GM21360 (cell line): ENCODE results near the gene MAMSTR.
"Not testable (repeated sequence)": the region's sequence is repeated elsewhere in the genome, so short reads cannot be mapped to it uniquely, and the experiment has no call there.

Experiments
- ATAC-seq: cut with Tn5 transposase; IDR thresholded peaks from one replicate; pipeline ENCODE4 v1.9.1; 2021; ENCODE audit warnings: mild to moderate bottlenecking, moderate library complexity; ENCODE audit not compliant: unreplicated experiment

Gene MAMSTR

GRCh38 chr19:48693629-48694028 lies 25.9 kb downstream of the MAMSTR start:
- ATAC-seq = not testable (repeated sequence)

GRCh38 chr19:48689449-48689848 lies 30.1 kb downstream of the MAMSTR start:
- no peak for ATAC-seq

DNA sequence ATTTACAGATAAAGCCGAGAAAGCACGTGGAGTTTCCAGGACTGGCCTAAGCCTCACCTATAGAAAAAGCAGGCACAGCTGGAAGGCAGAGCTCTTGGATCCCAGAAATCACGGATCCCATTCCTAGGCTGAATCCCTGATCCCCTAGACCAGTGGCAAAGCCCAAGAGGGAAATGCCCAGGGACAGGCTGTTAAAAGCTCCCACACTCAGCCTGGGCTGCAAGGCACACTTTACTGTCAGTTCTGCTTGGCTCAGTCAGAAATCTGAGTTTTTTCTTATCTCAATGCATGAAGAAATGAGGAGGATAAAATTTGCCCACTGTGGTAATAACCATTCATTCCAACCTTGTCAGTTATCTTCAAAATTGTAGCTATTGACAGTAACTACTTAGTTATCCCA lies 31.7 kb downstream of the MAMSTR start:
- ATAC-seq = no peak

DNA sequence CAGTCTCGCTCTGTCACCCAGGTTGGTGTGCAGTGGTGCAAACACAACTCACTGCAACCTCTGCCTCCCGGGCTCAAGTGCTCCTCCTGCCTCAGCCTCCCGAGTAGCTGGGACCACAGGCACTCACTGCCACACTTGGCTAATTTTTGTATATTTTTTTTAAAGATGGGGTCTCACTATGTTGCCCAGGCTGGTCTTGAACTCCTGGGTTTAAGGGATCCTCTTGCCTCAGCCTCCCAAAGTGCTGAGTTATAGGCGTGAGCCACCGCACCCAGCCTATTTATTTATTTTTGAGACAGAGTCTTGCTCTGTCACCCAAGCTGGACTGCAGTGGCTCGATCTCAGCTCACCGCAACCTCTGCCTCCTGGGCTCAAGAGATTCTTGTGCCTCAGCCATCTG lies 32.9 kb downstream of the MAMSTR start:
- ATAC-seq = not testable (repeated sequence)

GRCh38 chr19:48686088-48686487 lies 33.4 kb downstream of the MAMSTR start:
- ATAC-seq = no peak

DNA sequence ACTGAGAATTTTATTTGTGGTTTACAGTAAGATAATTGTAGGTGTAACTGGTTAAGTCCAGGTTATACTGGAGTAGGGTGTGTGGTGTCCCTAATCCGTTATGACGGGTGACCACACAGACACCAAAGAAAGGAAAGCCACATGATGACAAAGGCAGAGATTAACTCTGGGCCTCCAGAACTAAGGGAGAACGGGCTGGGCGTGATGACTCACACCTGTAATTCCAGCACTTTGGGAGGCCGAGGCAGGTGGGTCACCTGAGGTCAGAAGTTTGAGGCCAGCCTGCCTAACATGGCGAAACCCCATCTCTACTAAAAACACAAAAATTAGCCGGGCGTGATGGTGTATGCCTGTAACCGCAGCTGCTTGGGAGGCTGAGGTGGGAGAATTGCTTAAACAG lies 33.9 kb downstream of the MAMSTR start:
- no peak for ATAC-seq

- ATAC-seq = no peak
Measured at GRCh38 chr19:48683349-48683748, 36.2 kb downstream of the MAMSTR start.

DNA sequence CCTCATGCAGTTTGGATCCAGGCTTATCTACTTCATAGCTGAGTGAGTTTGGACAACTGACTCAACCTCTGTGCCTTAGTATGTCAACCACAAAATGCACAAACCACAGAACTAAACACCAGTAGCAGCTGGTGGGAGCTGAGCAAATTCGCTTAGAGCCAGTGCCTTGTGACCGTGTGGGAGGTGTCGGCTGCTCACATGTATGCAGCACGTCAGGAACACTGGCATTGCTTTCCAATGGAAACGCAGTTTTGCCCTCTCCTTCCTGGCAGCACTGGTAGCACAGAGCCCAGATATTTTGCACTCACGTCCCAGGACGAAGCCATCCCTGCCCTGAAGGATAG lies 38.4 kb downstream of the MAMSTR start:
- ATAC-seq = no peak

GRCh38 chr19:48680436-48681126 lies 38.9 kb downstream of the MAMSTR start:
- ATAC-seq = no peak

GRCh38 chr19:48680006-48680405 lies 39.5 kb downstream of the MAMSTR start:
- ATAC-seq = not testable (repeated sequence)

DNA sequence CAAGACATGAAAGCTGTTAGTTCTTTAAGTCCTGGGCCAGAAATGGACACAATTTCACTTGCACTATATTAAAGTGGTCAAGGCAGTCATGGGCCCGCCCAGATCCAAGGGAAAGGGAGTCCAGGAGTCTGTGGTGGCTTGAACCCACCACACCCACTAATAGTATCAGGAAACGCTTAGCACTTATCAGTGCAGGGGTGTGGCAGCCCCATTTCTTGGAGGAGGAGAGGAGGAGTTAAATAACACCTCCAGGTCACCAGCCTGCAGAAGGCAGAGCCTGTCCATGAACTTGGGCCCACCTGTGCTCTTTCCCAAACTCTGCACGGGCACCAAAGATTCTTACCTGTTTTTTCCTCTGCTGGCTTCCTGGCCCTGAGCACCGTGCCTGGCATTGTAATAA lies 41.3 kb downstream of the MAMSTR start:
- ATAC-seq = no peak

GRCh38 chr19:48676887-48677286 lies 42.6 kb downstream of the MAMSTR start:
- no peak for ATAC-seq

DNA sequence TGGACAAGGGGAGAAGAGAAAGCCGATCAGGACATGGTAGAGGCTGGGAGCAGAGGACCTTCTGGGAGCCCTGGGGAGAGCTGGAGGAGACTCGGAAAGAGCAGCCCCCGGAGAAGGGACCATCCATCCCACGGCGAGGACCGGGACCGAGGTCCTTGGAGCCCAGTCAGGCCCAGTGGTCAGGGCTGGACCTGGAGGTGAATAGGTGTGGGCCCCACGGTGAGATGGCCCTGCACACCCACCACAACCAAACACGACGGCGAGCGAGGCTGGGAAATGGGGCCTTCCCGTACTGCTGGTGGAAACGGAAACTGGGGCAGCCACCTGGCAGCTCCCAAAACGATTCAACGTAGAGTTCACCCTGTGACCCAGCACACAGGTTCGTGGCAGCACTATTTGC lies 43.0 kb downstream of the MAMSTR start:
- no peak for ATAC-seq

DNA sequence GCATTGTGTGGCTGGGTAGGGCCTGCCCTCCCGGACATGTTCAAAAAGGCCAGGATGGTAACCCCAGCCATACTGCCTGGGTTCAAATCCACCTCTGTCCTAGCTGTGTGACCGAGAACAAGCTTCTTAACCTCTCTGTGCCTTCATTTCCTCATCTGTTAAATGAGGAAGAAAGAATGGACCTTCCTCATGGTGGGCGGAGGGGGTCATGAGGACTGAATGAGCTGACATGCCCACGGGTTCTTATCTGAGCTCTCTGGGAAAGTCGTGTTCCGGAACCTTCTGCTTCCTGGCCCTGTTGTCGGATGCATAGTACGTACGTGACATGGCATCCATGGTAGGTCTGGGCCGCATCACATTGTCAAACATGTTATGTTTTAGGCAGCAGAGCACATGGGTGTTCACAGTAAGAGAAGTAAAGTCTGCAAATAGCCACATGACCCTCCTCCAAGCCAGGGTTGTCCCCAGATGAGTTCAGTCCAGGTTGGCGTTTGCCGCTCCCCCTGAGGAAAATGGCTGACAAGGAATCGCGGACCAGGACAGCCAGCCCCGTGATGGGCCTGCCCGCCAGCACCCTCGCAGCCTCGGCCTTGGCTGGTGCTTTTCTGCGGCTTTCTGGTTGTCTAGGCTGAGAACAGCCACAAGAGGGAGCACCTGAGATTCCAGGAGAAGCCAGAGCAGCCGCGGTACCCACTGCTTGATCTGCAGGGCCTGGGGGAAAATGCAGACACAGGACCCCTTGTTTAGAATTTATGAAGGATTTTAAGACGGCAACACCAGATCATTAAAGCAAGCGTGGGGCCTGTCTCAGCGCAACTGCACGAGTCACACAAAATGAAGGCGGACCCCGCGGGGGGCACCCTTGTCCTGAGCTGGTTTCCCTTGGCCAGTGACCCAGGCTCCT lies 44.4 kb downstream of the MAMSTR start:
- no peak for ATAC-seq

GRCh38 chr19:48674216-48674809 lies 45.2 kb downstream of the MAMSTR start:
- ATAC-seq = no peak

GRCh38 chr19:48673436-48674100 lies 46.0 kb downstream of the MAMSTR start:
- no peak for ATAC-seq

- ATAC-seq = no peak
Measured at GRCh38 chr19:48672994-48673393, 46.5 kb downstream of the MAMSTR start, which contains the start of gene NTN5. NTN5 (minus strand) TSS chr19:48673017; CDS start chr19:48670986, 2,031 bp downstream.

GRCh38 chr19:48671446-48671995 lies 48.0 kb downstream of the MAMSTR start:
- ATAC-seq = no peak

GRCh38 chr19:48670699-48671445 lies 48.7 kb downstream of the MAMSTR start:
- ATAC-seq = no peak
